Esophagus squamous epithelium (tissue), 5 donors: Measurements from ENCODE around the gene KCNJ6. TPM values are rescaled to one million over a fixed set of nuclear protein-coding genes. Genes with fewer than 3 reads are reported as not detected.

Experiments used
- DNase-seq: peaks from one replicate; lab custom pipeline; 2025; lab: John Stamatoyannopoulos, UW
- H3K27ac ChIP-seq, 4 donors: fragments of 200-600 bp; sonication (generic); one replicate each; pipeline ENCODE4 v1.5.1; 2016 to 2019; ENCODE audit warnings: mild to moderate bottlenecking in 1 of 4
- H3K27me3 ChIP-seq, 4 donors: fragments of 200-600 bp; sonication (generic); 1 replicate in 3 of 4; 2 replicates in 1 of 4; pipeline versions ENCODE4 v1.5.1 to v1.6.0; 2017 to 2021; ENCODE audit warnings: antibody characterized with exemption in 1 of 4
- H3K36me3 ChIP-seq, 3 donors: fragments of 200-600 bp; sonication (generic); one replicate each; pipeline ENCODE4 v1.5.1; 2016 to 2019
- H3K4me1 ChIP-seq, 3 donors: fragments of 200-600 bp; sonication (generic); one replicate each; pipeline ENCODE4 v1.5.1; 2017 to 2019
- H3K4me3 ChIP-seq, 4 donors: fragments of 200-600 bp; sonication (generic); 1 replicate in 3 of 4; 2 replicates in 1 of 4; pipeline ENCODE4 v1.5.1; 2016 to 2019; ENCODE audit warnings: mild to moderate bottlenecking in 2 of 4, moderate library complexity in 1 of 4
- H3K9me3 ChIP-seq, 3 donors: fragments of 200-600 bp; sonication (generic); one replicate each; pipeline ENCODE4 v1.5.1; 2016 to 2019
- POLR2A ChIP-seq, 4 donors: fragments of 450-650 bp; IDR thresholded peaks; one replicate each; pipeline ENCODE4 v1.6.1; 2017; ENCODE audit warnings: antibody characterized with exemption in 4 of 4, mild to moderate bottlenecking in 4 of 4, moderate library complexity in 3 of 4
- WGBS, 2 donors: methylation state at CpG; one replicate each; pipeline ENCODE4 v1.1.5; 2018; 5-methylcytosine and 5-hydroxymethylcytosine counted together
- intact Hi-C: fragments of 100-400 bp; cut with DNase I; formaldehyde crosslinking; loops from one replicate; pipeline ENCODE4 v1.15.0; 2022
- total RNA-seq, 4 donors: library from RNA; depleted of rRNA; stranded (reverse); fragments of >200 nt; gene quantifications; one replicate each; pipeline ENCODE4 v1.1.0, GENCODE V29; 2016
- TF ChIP-seq, protein P1 (sequence below), 6 experiments: fragments of 450-650 bp in 4 of 6; fragments of 200-600 bp in 2 of 6; sonication (generic) in 2 of 6; IDR thresholded peaks; one replicate each; pipeline ENCODE4 v1.5.1; 2016 to 2019; ENCODE audit warnings: antibody characterized with exemption in 6 of 6, mild to moderate bottlenecking in 4 of 6, moderate library complexity in 4 of 6
- donor health status: DM: yes; HTN: yes; CAD: no.

The KCNJ6 gene
- total RNA-seq, 4 donors from 2014 or later: not detected

DNA sequence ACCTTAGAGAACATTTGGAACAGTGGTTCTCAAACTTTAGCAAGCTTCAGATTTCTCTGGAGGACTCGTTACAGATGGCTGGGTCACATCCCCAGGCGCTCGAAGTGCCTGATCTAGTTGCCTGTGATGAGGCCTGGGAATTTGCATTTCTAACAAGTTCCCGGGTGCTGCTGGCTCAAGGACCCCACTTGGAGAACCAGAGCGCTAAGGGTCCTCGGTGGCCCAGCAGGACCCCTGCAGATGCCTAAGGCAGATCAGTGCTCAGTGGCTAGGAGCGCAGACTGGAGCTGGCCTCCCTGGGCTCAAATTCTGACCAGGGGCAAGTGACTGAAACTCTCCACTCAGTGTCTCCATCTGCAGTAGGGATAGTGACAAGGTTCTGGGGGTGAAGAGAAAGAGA is 341.5 kb downstream of the KCNJ6 start:
- no peak for DNase-seq
- Histone ChIP-seq H3K4me1 (no peaks in the 10 kb centered on the region), H3K4me3 (no peak overlapping the region), H3K27ac (no peak overlapping the region), H3K36me3 (no peaks in the 10 kb centered on the region), H3K27me3 (no peaks in the 10 kb centered on the region), H3K9me3 (peaks cover 0 to 22% (median 13%) of the 10 kb centered on the region in 3 donors)
- WGBS, 2 donors: 80 to 100% methylated on average over 1 to 2 of the region's 7 CpGs
- TF ChIP-seq, protein P1, sequence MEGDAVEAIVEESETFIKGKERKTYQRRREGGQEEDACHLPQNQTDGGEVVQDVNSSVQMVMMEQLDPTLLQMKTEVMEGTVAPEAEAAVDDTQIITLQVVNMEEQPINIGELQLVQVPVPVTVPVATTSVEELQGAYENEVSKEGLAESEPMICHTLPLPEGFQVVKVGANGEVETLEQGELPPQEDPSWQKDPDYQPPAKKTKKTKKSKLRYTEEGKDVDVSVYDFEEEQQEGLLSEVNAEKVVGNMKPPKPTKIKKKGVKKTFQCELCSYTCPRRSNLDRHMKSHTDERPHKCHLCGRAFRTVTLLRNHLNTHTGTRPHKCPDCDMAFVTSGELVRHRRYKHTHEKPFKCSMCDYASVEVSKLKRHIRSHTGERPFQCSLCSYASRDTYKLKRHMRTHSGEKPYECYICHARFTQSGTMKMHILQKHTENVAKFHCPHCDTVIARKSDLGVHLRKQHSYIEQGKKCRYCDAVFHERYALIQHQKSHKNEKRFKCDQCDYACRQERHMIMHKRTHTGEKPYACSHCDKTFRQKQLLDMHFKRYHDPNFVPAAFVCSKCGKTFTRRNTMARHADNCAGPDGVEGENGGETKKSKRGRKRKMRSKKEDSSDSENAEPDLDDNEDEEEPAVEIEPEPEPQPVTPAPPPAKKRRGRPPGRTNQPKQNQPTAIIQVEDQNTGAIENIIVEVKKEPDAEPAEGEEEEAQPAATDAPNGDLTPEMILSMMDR (IDR thresholded peaks at IDR 0.05): no peak
- no peak for TF ChIP-seq POLR2A (IDR thresholded peaks at IDR 0.05)
- intact Hi-C loops: no loop called here

DNA sequence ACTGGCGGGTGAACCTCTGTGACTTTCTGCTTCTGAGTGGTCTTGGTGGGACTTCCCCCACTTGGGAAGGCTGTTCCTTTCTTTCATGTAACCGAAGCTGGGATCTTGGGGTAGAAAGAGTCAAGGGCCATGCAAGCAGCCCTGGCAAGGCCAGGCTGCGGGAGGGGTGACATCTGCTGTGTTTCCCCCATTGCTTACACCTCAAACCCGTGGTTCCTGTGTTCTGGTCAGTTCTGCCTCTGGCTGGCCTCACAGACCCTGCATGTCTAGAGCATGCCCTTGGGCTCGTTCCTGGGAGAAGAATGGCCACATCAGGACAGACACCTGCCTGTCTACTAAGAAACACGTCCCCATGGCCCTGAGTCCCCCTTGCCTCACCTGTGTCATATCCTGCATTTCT is 341.9 kb downstream of the KCNJ6 start:
- no peaks in the 10 kb centered on the region for H3K4me1 ChIP-seq
- H3K27me3 ChIP-seq: no peaks in the 10 kb centered on the region
- no peak for DNase-seq
- TF ChIP-seq POLR2A (IDR thresholded peaks at IDR 0.05): no peak
- TF ChIP-seq, protein P1 (IDR thresholded peaks at IDR 0.05): no peak
- no peak overlapping the region for H3K4me3 ChIP-seq
- no peak overlapping the region for H3K27ac ChIP-seq
- peaks cover 0 to 17% (median 8%) of the 10 kb centered on the region in 3 donors for H3K9me3 ChIP-seq
- intact Hi-C loops: no loop called here
- H3K36me3 ChIP-seq: no peaks in the 10 kb centered on the region
- 86 to 87% methylated on average over 4 to 5 of the region's 6 CpGs for WGBS, 2 donors

DNA sequence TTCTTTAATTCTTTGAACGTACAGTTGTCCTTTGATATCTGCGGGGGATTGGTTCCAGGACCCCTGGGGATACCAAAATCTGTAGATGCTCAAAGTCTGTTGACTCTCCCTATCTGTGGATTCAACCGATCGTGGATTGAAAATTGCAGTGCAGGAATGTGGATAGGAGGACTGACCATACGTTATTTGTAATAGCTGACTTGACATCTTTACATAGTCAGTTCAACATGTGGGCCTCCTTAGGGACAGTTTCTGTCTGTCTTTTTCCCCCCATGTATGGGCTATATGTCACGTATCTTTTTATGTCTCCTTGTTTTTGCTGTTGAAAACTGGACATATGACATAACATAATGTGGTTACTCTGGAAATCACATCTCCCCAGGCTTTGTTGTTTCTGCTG is 344.8 kb downstream of the KCNJ6 start:
- H3K4me1 ChIP-seq: no peaks in the 10 kb centered on the region
- H3K36me3 ChIP-seq: no peaks in the 10 kb centered on the region
- no peak overlapping the region for H3K4me3 ChIP-seq
- H3K9me3 ChIP-seq: no peaks in the 10 kb centered on the region
- no peak overlapping the region for H3K27ac ChIP-seq
- no peak for DNase-seq
- TF ChIP-seq POLR2A (IDR thresholded peaks at IDR 0.05): no peak
- TF ChIP-seq, protein P1 (IDR thresholded peaks at IDR 0.05): no peak
- intact Hi-C loops: no loop called here
- H3K27me3 ChIP-seq: no peaks in the 10 kb centered on the region
- 78 to 82% methylated on average over 6 of the region's 6 CpGs for WGBS, 2 donors

DNA sequence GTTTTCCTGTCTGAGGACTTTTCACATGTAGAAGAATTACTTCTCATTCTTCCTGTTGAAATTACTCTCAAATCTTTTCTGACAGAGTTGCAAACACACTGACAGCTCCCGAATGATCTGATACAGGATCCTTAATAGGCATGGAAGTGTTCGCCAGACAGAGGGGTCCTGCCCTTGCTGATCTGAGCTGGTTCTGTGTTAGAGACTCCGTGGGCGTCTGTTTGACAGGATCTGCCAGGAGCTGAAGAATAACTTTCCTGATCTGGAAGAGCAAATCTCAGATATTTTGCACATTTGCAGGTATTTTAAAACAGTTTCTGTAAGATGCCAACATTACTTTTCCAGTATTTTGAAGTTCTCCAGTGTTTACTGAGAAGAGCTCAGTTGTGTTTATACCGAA is 347.3 kb downstream of the KCNJ6 start:
- Histone ChIP-seq H3K27ac (no peak overlapping the region), H3K9me3 (no peaks in the 10 kb centered on the region), H3K27me3 (no peaks in the 10 kb centered on the region), H3K4me1 (peaks cover 0 to 19% (median 8%) of the 10 kb centered on the region in 3 donors), H3K4me3 (no peak overlapping the region), H3K36me3 (no peaks in the 10 kb centered on the region)
- 73% methylated on average over 5 of the region's 5 CpGs for WGBS, 2 donors
- no peak for DNase-seq
- TF ChIP-seq, protein P1 (IDR thresholded peaks at IDR 0.05): no peak
- no peak for TF ChIP-seq POLR2A (IDR thresholded peaks at IDR 0.05)
- intact Hi-C loops: no loop called here

DNA sequence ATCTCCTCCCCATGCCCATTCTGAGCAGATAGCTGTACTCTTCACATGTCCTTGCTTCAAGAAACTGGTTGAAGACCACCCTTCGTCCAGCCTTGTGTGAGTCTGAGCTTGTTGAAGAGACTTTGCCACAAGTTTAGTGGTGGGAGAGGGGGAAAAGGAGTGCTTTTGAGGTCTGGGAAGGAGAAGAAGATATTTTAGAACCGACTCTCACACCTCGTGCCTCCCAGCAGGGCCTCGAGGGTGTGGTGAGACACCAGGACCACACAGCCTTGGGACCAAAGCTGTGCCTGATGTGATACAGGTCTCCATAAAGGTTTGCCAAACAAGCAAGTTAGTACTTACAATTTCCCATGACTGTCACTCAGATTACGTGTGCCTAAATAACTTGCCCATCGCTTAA is 347.8 kb downstream of the KCNJ6 start:
- Histone ChIP-seq H3K36me3 (no peaks in the 10 kb centered on the region), H3K27ac (no peak overlapping the region), H3K4me1 (peaks cover 0 to 20% (median 8%) of the 10 kb centered on the region in 3 donors), H3K9me3 (no peaks in the 10 kb centered on the region), H3K4me3 (no peak overlapping the region), H3K27me3 (no peaks in the 10 kb centered on the region)
- no peak for DNase-seq
- intact Hi-C loops: no loop called here
- WGBS, 2 donors: 77 to 81% methylated on average over 6 of the region's 6 CpGs
- TF ChIP-seq, protein P1 (IDR thresholded peaks at IDR 0.05): no peak
- TF ChIP-seq POLR2A (IDR thresholded peaks at IDR 0.05): no peak
